ENCODE measurements around the gene KANSL1.
"Not testable (repeated sequence)": the region's sequence is repeated elsewhere in the genome, so short reads cannot be mapped to it uniquely, and the experiment has no call there.

Gene KANSL1

DNA sequence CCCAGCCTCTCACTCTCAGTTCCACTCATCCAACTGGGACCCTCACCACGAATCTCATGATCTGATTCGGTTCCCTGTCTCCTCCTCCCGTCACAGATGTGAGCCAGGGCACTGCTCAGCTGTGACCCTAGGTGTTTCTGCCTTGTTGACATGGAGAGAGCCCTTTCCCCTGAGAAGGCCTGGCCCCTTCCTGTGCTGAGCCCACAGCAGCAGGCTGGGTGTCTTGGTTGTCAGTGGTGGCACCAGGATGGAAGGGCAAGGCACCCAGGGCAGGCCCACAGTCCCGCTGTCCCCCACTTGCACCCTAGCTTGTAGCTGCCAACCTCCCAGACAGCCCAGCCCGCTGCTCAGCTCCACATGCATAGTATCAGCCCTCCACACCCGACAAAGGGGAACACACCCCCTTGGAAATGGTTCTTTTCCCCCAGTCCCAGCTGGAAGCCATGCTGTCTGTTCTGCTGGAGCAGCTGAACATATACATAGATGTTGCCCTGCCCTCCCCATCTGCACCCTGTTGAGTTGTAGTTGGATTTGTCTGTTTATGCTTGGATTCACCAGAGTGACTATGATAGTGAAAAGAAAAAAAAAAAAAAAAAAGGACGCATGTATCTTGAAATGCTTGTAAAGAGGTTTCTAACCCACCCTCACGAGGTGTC lies 167.6 kb downstream of the KANSL1 start:
- no peak for DNase-seq (ENCODE audit: low read depth in 2 of 2, low spot score in 1 of 2)

DNA sequence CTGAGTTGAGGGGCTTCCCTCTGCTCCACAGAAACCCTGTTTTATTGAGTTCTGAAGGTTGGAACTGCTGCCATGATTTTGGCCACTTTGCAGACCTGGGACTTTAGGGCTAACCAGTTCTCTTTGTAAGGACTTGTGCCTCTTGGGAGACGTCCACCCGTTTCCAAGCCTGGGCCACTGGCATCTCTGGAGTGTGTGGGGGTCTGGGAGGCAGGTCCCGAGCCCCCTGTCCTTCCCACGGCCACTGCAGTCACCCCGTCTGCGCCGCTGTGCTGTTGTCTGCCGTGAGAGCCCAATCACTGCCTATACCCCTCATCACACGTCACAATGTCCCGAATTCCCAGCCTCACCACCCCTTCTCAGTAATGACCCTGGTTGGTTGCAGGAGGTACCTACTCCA lies 168.2 kb downstream of the KANSL1 start:
- no peak for DNase-seq (ENCODE audit: low read depth in 2 of 2, low spot score in 1 of 2)

DNA sequence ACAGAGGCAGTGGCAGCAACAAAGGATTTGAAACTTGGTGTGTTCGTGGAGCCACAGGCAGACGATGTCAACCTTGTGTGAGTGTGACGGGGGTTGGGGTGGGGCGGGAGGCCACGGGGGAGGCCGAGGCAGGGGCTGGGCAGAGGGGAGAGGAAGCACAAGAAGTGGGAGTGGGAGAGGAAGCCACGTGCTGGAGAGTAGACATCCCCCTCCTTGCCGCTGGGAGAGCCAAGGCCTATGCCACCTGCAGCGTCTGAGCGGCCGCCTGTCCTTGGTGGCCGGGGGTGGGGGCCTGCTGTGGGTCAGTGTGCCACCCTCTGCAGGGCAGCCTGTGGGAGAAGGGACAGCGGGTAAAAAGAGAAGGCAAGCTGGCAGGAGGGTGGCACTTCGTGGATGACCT lies 168.6 kb downstream of the KANSL1 start:
- DNase-seq (ENCODE audit: low read depth in 2 of 2, low spot score in 1 of 2), result no peak

DNA sequence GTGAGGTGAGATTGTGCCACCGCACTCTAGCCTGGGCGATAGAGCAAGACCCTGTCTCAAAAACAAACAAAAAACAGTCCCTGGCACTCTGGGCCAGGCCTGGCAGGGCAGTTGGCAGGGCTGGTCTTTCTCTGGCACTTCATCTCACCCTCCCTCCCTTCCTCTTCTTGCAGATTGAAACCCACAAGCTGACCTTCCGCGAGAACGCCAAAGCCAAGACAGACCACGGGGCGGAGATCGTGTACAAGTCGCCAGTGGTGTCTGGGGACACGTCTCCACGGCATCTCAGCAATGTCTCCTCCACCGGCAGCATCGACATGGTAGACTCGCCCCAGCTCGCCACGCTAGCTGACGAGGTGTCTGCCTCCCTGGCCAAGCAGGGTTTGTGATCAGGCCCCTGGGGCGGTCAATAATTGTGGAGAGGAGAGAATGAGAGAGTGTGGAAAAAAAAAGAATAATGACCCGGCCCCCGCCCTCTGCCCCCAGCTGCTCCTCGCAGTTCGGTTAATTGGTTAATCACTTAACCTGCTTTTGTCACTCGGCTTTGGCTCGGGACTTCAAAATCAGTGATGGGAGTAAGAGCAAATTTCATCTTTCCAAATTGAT lies 169.3 kb downstream of the KANSL1 start:
- no peak for DNase-seq (ENCODE audit: low read depth in 2 of 2, low spot score in 1 of 2)

DNA sequence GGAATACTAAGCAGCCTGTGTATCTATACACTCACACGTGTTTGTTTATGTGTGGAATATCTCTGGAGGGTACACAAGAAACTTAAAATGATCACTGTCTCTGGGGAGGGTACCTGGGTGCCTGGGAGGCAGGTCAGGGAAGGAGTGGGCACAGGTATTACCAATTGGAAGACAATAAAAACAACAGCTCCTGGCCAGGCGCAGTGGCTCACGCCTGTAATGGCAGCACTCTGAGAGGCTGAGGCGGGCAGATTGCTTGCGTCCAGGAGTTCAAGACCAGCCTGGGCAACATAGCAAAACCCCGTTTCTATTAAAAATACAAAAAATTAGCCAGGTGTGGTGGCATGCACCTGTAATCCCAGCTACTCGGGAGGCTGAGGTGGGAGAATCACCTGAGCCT lies 169.9 kb downstream of the KANSL1 start:
- not testable (repeated sequence) for DNase-seq (ENCODE audit: low read depth in 2 of 2, low spot score in 1 of 2)

DNA sequence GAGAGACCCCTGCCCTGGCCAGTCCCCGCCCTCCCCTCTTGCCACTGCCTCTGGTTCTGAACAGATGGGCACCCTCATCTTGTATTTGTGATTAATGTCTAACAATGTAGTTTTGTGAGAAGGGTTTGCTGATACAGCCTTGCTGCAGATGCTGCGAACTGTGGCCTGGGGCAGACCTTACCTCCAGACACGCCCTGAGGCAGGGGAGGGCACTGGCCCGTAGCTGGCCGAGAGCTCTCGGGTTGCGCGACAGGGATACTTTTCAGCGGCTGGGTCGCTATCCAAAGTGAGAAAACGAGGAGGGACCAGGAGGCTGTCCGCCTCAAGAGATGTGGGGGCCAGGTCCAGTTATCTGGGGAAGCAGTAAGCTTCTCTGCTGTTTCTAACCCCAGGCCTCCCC lies 172.2 kb downstream of the KANSL1 start:
- no peak for DNase-seq (ENCODE audit: low read depth in 2 of 2, low spot score in 1 of 2)

DNA sequence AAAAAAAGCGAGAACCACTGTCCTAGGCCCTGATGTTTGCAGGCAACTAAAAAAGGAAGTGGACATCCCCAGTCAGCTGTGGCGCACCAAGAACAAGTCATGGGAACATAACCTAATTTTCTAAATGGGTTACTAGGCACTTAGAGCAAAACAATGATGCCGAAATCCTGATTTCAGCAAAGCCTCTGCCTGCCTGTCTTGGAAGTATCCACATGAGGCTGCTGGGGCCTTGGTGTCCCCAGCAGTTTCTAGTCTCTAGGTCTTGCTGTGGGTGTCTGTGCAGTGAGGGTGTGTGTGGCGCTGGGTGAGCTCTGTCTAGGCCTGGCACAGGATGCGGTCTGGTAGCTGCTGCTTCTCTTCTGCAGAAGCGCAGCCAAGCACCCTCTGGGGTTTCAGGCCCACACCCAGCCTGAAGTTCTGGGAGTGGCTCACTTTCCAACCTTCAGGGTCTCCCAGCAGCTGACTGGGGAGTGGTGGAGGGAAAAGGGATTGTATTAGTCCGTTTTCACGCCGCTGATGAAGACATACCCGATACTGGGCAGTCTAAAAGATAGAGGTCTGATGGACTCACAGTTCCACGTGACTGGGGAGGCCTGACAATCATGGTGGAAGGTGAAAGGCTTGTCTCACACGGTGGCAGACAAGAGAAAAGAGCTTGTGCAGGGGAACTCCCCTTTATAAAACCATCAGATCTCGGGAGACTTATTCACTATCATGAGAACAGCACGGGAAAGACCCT lies 173.0 kb downstream of the KANSL1 start:
- DNase-seq (ENCODE audit: low read depth in 2 of 2, low spot score in 1 of 2), result peak; percentile 20 to 44

DNA sequence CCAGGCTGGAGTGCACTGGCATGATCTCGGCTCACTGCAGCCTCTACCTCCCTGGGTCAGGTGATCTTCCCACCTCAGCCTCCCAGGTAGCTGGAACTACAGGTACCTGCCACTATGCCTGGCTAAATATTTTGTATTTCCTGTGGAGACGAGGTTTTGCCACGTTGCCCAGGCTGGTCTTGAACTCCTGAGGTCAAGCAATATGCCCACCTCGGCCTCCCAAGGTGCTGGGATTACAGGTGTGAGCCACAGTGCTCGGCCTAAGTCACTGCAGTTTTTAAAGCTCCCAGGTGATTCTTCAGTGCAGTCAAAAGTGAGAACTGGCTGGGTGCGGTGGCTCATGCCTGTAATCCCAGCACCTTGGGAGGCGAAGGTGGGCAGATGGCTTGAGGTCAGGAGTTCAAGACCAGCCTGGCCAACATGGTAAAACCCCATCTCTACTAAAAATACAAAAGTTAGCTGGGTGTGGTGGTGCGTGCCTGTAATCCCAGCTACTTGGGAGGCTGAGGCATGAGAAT lies 173.8 kb downstream of the KANSL1 start:
- DNase-seq (ENCODE audit: low read depth in 2 of 2, low spot score in 1 of 2), result not testable (repeated sequence)

DNA sequence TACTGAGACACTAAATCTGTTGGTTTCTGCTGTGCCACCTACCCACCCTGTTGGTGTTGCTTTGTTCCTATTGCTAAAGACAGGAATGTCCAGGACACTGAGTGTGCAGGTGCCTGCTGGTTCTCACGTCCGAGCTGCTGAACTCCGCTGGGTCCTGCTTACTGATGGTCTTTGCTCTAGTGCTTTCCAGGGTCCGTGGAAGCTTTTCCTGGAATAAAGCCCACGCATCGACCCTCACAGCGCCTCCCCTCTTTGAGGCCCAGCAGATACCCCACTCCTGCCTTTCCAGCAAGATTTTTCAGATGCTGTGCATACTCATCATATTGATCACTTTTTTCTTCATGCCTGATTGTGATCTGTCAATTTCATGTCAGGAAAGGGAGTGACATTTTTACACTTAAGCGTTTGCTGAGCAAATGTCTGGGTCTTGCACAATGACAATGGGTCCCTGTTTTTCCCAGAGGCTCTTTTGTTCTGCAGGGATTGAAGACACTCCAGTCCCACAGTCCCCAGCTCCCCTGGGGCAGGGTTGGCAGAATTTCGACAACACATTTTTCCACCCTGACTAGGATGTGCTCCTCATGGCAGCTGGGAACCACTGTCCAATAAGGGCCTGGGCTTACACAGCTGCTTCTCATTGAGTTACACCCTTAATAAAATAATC lies 179.6 kb downstream of the KANSL1 start:
- no peak for DNase-seq (ENCODE audit: low read depth in 2 of 2, low spot score in 1 of 2)

DNA sequence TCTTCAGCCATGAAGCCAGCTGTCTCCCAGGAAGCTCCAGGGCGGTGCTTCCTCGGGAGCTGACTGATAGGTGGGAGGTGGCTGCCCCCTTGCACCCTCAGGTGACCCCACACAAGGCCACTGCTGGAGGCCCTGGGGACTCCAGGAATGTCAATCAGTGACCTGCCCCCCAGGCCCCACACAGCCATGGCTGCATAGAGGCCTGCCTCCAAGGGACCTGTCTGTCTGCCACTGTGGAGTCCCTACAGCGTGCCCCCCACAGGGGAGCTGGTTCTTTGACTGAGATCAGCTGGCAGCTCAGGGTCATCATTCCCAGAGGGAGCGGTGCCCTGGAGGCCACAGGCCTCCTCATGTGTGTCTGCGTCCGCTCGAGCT lies 180.1 kb downstream of the KANSL1 start:
- DNase-seq (ENCODE audit: low read depth in 2 of 2, low spot score in 1 of 2), result no peak

DNA sequence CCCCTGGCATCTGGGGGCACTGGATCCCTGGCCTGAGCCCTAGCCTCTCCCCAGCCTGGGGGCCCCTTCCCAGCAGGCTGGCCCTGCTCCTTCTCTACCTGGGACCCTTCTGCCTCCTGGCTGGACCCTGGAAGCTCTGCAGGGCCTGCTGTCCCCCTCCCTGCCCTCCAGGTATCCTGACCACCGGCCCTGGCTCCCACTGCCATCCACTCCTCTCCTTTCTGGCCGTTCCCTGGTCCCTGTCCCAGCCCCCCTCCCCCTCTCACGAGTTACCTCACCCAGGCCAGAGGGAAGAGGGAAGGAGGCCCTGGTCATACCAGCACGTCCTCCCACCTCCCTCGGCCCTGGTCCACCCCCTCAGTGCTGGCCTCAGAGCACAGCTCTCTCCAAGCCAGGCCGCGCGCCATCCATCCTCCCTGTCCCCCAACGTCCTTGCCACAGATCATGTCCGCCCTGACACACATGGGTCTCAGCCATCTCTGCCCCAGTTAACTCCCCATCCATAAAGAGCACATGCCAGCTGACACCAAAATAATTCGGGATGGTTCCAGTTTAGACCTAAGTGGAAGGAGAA lies 180.6 kb downstream of the KANSL1 start:
- no peak for DNase-seq (ENCODE audit: low read depth in 2 of 2, low spot score in 1 of 2)

DNA sequence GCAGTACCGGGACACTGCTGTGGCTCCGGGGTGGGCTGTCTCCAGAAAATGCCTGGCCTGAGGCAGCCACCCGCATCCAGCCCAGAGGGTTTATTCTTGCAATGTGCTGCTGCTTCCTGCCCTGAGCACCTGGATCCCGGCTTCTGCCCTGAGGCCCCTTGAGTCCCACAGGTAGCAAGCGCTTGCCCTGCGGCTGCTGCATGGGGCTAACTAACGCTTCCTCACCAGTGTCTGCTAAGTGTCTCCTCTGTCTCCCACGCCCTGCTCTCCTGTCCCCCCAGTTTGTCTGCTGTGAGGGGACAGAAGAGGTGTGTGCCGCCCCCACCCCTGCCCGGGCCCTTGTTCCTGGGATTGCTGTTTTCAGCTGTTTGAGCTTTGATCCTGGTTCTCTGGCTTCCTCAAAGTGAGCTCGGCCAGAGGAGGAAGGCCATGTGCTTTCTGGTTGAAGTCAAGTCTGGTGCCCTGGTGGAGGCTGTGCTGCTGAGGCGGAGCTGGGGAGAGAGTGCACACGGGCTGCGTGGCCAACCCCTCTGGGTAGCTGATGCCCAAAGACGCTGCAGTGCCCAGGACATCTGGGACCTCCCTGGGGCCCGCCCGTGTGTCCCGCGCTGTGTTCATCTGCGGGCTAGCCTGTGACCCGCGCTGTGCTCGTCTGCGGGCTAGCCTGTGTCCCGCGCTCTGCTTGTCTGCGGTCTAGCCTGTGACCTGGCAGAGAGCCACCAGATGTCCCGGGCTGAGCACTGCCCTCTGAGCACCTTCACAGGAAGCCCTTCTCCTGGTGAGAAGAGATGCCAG lies 181.3 kb downstream of the KANSL1 start:
- no peak for DNase-seq (ENCODE audit: low read depth in 2 of 2, low spot score in 1 of 2)

DNA sequence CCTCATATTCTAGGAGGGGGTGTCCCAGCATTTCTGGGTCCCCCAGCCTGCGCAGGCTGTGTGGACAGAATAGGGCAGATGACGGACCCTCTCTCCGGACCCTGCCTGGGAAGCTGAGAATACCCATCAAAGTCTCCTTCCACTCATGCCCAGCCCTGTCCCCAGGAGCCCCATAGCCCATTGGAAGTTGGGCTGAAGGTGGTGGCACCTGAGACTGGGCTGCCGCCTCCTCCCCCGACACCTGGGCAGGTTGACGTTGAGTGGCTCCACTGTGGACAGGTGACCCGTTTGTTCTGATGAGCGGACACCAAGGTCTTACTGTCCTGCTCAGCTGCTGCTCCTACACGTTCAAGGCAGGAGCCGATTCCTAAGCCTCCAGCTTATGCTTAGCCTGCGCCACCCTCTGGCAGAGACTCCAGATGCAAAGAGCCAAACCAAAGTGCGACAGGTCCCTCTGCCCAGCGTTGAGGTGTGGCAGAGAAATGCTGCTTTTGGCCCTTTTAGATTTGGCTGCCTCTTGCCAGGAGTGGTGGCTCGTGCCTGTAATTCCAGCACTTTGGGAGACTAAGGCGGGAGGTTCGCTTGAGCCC lies 182.5 kb downstream of the KANSL1 start:
- DNase-seq (ENCODE audit: low read depth in 2 of 2, low spot score in 1 of 2), result no peak

DNA sequence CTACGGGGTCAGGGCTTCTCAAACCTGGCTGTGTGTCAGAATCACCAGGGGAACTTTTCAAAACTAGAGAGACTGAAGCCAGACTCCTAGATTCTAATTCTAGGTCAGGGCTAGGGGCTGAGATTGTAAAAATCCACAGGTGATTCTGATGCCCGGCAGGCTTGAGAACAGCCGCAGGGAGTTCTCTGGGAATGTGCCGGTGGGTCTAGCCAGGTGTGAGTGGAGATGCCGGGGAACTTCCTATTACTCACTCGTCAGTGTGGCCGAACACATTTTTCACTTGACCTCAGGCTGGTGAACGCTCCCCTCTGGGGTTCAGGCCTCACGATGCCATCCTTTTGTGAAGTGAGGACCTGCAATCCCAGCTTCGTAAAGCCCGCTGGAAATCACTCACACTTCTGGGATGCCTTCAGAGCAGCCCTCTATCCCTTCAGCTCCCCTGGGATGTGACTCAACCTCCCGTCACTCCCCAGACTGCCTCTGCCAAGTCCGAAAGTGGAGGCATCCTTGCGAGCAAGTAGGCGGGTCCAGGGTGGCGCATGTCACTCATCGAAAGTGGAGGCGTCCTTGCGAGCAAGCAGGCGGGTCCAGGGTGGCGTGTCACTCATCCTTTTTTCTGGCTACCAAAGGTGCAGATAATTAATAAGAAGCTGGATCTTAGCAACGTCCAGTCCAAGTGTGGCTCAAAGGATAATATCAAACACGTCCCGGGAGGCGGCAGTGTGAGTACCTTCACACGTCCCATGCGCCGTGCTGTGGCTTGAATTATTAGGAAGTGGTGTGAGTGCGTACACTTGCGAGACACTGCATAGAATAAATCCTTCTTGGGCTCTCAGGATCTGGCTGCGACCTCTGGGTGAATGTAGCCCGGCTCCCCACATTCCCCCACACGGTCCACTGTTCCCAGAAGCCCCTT lies 183.3 kb downstream of the KANSL1 start:
- no peak for DNase-seq (ENCODE audit: low read depth in 2 of 2, low spot score in 1 of 2)

DNA sequence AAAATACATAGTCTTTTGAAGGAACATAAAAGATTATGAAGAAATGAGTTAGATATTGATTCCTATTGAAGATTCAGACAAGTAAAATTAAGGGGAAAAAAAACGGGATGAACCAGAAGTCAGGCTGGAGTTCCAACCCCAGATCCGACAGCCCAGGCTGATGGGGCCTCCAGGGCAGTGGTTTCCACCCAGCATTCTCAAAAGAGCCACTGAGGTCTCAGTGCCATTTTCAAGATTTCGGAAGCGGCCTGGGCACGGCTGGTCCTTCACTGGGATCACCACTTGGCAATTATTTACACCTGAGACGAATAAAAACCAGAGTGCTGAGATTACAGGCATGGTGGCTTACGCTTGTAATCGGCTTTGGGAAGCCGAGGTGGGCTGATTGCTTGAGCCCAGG lies 184.6 kb downstream of the KANSL1 start:
- no peak for DNase-seq (ENCODE audit: low read depth in 2 of 2, low spot score in 1 of 2)

DNA sequence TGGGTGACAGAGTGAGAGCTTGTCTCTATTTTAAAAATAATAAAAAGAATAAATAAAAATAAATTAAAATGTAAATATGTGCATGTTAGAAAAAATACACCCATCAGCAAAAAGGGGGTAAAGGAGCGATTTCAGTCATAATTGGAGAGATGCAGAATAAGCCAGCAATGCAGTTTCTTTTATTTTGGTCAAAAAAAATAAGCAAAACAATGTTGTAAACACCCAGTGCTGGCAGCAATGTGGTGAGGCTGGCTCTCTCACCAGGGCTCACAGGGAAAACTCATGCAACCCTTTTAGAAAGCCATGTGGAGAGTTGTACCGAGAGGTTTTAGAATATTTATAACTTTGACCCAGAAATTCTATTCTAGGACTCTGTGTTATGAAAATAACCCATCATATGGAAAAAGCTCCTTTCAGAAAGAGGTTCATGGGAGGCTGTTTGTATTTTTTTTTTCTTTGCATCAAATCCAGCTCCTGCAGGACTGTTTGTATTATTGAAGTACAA lies 185.7 kb downstream of the KANSL1 start:
- no peak for DNase-seq (ENCODE audit: low read depth in 2 of 2, low spot score in 1 of 2)

DNA sequence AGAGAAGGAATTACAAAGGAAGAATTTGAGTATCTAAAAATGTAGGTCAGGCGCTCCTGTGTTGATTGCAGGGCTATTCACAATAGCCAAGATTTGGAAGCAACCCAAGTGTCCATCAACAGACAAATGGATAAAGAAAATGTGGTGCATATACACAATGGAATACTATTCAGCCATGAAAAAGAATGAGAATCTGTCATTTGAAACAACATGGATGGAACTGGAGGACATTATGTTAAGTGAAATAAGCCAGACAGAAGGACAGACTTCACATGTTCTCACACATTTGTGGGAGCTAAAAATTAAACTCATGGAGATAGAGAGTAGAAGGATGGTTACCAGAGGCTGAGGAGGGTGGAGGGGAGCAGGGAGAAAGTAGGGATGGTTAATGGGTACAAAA lies 187.1 kb downstream of the KANSL1 start:
- not testable (repeated sequence) for DNase-seq (ENCODE audit: low read depth in 2 of 2, low spot score in 1 of 2)

DNA sequence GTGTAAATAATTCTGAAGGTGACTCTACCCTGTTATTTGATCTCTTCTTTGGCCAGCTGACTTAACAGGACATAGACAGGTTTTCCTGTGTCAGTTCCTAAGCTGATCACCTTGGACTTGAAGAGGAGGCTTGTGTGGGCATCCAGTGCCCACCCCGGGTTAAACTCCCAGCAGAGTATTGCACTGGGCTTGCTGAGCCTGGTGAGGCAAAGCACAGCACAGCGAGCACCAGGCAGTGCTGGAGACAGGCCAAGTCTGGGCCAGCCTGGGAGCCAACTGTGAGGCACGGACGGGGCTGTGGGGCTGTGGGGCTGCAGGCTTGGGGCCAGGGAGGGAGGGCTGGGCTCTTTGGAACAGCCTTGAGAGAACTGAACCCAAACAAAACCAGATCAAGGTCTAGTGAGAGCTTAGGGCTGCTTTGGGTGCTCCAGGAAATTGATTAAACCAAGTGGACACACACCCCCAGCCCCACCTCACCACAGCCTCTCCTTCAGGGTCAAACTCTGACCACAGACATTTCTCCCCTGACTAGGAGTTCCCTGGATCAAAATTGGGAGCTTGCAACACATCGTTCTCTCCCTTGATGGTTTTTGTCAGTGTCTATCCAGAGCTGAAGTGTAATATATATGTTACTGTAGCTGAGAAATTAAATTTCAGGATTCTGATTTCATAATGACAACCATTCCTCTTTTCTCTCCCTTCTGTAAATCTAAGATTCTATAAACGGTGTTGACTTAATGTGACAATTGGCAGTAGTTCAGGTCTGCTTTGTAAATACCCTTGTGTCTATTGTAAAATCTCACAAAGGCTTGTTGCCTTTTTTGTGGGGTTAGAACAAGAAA lies 189.1 kb downstream of the KANSL1 start:
- DNase-seq (ENCODE audit: low read depth in 2 of 2, low spot score in 1 of 2), result no peak

Measured in stimulated activated CD8-positive, alpha-beta memory T cell treated with anti-CD3 and anti-CD28 coated beads, Interleukin-4, amount 100 ng/mL, for 4 hours (primary cell).